ENCODE data around the gene RGS5. TPM values are rescaled to one million over a fixed set of nuclear protein-coding genes. Genes with fewer than 3 reads are reported as not detected.

The RGS5 gene, protein sequence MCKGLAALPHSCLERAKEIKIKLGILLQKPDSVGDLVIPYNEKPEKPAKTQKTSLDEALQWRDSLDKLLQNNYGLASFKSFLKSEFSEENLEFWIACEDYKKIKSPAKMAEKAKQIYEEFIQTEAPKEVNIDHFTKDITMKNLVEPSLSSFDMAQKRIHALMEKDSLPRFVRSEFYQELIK
- 0.65 to 2.2 TPM (median 0.87 TPM) in 5 replicates for total RNA-seq (2022; extraction: Qiagen RNA extraction)

DNA sequence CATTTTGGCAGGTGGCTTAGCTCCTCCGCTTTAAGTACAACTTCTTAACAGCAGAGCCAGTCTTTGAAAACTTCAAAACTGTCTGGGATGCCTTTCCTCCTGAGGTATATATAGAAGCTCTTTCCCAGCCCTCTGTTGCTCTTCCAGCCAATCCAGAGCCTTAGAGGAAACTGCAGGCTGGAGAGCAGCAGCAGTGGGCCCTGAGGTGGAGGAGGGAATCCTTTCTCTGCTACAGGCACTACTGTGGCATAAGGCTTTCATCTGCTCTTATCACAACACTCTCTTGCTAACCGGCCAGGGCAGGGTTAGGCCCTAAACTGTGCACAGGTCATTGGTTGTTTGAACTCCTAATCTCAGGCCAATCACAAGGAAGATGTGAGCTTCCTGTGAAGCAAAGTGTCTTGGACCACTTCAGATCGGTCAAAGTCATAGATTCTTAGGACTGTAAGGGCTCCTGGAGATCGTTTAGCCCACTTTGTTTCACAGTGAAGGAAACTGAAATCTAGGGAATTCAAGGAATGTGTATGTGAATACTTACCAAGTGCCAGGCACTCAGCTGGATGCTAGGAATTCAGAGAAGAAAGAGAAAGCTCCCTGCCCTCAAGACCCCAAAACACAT is at the start of gene RGS5:
RGS5 (minus strand) TSS at position 84 of the 619 bp plus-strand sequence; CDS start at position 3, 81 bp downstream.

Other genes with a start within 250 kb of the RGS5 start
- gene RGS4, start 133.6 kb downstream of the RGS5 start, total RNA-seq (2022; extraction: Qiagen RNA extraction) = 0.10 TPM in 1 of 5 replicates, not detected in the others
- 23.0 to 30.7 TPM (median 25.2 TPM) in 5 replicates for gene NUF2, start 119.0 kb upstream of the RGS5 start, total RNA-seq (2022; extraction: Qiagen RNA extraction)

Measured in A549 treated with AZD2906 at 1 μM for 4 hours (cell line).